A549 (cell line): ENCODE data around the gene SLC25A30. TPM values are rescaled to one million over a fixed set of nuclear protein-coding genes. Genes with fewer than 3 reads are reported as not detected.

ENCODE experiments used
- ATAC-seq, 2 experiments: fragments of 200-7000 bp in 1 of 2; fragments of >200 bp in 1 of 2; cut with Nextera tagmentation in 1 of 2; cut with Tn5 transposase in 1 of 2; 3 replicates each; pipeline versions ENCODE4 v1.8.0 to v1.9.1; 2018 to 2020; ENCODE audit warnings: mild to moderate bottlenecking in 1 of 2, moderate library complexity in 1 of 2
- CTCF ChIA-PET: fragments of 300-600 bp; sonication (Branson Sonifier 250); formaldehyde crosslinking; extraction: SDS; loops from one replicate; lab custom pipeline; 2021; ENCODE audit warnings: antibody characterized with exemption, inconsistent platforms; lab: Yijun Ruan, JAX
- POLR2A ChIA-PET: fragments of 350-600 bp; formaldehyde crosslinking; extraction: SDS; loops from one replicate; lab custom pipeline; 2021; ENCODE audit warnings: antibody characterized with exemption, inconsistent platforms; lab: Yijun Ruan, JAX
- DNase-seq, 2 experiments: peaks; one replicate each; pipeline versions ENCODE4 v3.0.0 to v3.0.0-alpha.2; 2011 to 2016; ENCODE audit warnings: low read depth in 1 of 2, low spot score in 1 of 2
- FAIRE-seq: peaks from 2 replicates; lab custom pipeline; 2011; peaks lifted over from hg19 to GRCh38; lab: Jason Lieb, UNC
- H3K27ac ChIP-seq, 2 experiments: fragments of >200 bp; sonication (Bioruptor Twin); formaldehyde crosslinking; 3 replicates each; pipeline ENCODE4 v1.5.1; 2016 to 2017
- H3K4me1 ChIP-seq: fragments of >200 bp; sonication (Bioruptor Twin); formaldehyde crosslinking; 3 replicates; pipeline ENCODE4 v1.6.1; 2016
- H3K4me2 ChIP-seq: fragments of >200 bp; sonication (Bioruptor Twin); formaldehyde crosslinking; 3 replicates; pipeline ENCODE4 v1.6.1; 2016
- H3K4me3 ChIP-seq: fragments of >200 bp; sonication (Bioruptor Twin); formaldehyde crosslinking; 3 replicates; pipeline ENCODE4 v1.5.1; 2016
- H3K9me3 ChIP-seq: fragments of >200 bp; sonication (Bioruptor Twin); formaldehyde crosslinking; 3 replicates; pipeline ENCODE4 v1.6.1; 2016
- BHLHE40 ChIP-seq: IDR thresholded peaks from 2 replicates; pipeline ENCODE4 v1.6.1; 2012; ENCODE audit warnings: low read depth, low read length, inconsistent platforms
- CBX2 ChIP-seq: fragments of 200-600 bp; sonication (generic); IDR thresholded peaks from 2 replicates; pipeline ENCODE4 v1.6.1; 2016; ENCODE audit warnings: low read depth, mild to moderate bottlenecking, borderline replicate concordance
- CBX8 ChIP-seq: fragments of 200-600 bp; sonication (generic); IDR thresholded peaks from 2 replicates; pipeline ENCODE4 v1.6.1; 2016
- CEBPB ChIP-seq, 2 experiments: fragments of >200 bp in 1 of 2; sonication (Bioruptor Twin) in 1 of 2; formaldehyde crosslinking in 1 of 2; IDR thresholded peaks; 2 replicates each; pipeline ENCODE4 v1.6.1; 2012 to 2016
- CTCF ChIP-seq: fragments of >200 bp; sonication (Bioruptor Twin); formaldehyde crosslinking; IDR thresholded peaks from 3 replicates; pipeline ENCODE4 v1.5.1; 2016
- EHMT2 ChIP-seq: fragments of 200-600 bp; sonication (generic); IDR thresholded peaks from 2 replicates; pipeline ENCODE4 v1.6.1; 2016; ENCODE audit warnings: antibody characterized with exemption, low read depth, mild to moderate bottlenecking, moderate library complexity
- ELK1 ChIP-seq: fragments of 150-350 bp; IDR thresholded peaks from 2 replicates; pipeline ENCODE4 v1.6.1; 2014; ENCODE audit warnings: low read depth, mild to moderate bottlenecking, low read length
- EP300 ChIP-seq, 2 experiments: fragments of >200 bp; sonication (Bioruptor Twin); formaldehyde crosslinking; IDR thresholded peaks; 2 replicates in 1 of 2; 3 replicates in 1 of 2; pipeline ENCODE4 v1.6.1; 2016 to 2017
- GATA3 ChIP-seq: IDR thresholded peaks from 2 replicates; pipeline ENCODE4 v1.6.1; 2012; ENCODE audit warnings: borderline replicate concordance
- HDAC2 ChIP-seq: fragments of 200-600 bp; sonication (generic); IDR thresholded peaks from 2 replicates; pipeline ENCODE4 v1.6.1; 2016
- HES2 ChIP-seq: fragments of >200 bp; sonication (Bioruptor Twin); formaldehyde crosslinking; IDR thresholded peaks from 2 replicates; pipeline ENCODE4 v1.6.1; 2016
- HMGXB4 ChIP-seq: fragments of 250-450 bp; sonication (Bioruptor Pico); IDR thresholded peaks from 2 replicates; pipeline ENCODE4 v1.5.0; 2021; ENCODE audit warnings: mild to moderate bottlenecking, moderate library complexity, borderline replicate concordance
- HOXB13 ChIP-seq: fragments of 250-450 bp; sonication (Bioruptor Pico); IDR thresholded peaks from 2 replicates; pipeline ENCODE4 v1.5.0; 2020; ENCODE audit warnings: low read depth, mild to moderate bottlenecking, moderate library complexity
- HOXB5 ChIP-seq: fragments of 250-450 bp; sonication (Bioruptor Pico); IDR thresholded peaks from 2 replicates; pipeline ENCODE4 v1.5.0; 2020; ENCODE audit warnings: mild to moderate bottlenecking, moderate library complexity
- KDM1A ChIP-seq: fragments of 200-600 bp; sonication (generic); IDR thresholded peaks from 2 replicates; pipeline ENCODE4 v1.6.1; 2016; ENCODE audit warnings: low read depth, mild to moderate bottlenecking
- KDM5A ChIP-seq: fragments of 200-600 bp; sonication (generic); IDR thresholded peaks from 2 replicates; pipeline ENCODE4 v1.6.1; 2016; ENCODE audit warnings: antibody characterized with exemption, mild to moderate bottlenecking
- MAFK ChIP-seq: fragments of 450-650 bp; IDR thresholded peaks from 2 replicates; pipeline ENCODE4 v1.6.1; 2014; ENCODE audit not compliant: partially characterized antibody
- MYC ChIP-seq: IDR thresholded peaks from 2 replicates; pipeline ENCODE4 v1.6.1; 2012; ENCODE audit warnings: mild to moderate bottlenecking, inconsistent platforms, low read length, improper control_type of control experiment, borderline replicate concordance
- NPAS2 ChIP-seq: fragments of 250-450 bp; sonication (Bioruptor Pico); IDR thresholded peaks from 2 replicates; pipeline ENCODE4 v1.8.0; 2022; ENCODE audit warnings: mild to moderate bottlenecking, moderate library complexity, borderline replicate concordance
- POLR2AphosphoS2 ChIP-seq: conservative IDR thresholded peaks from 2 replicates; pipeline ENCODE4 v1.6.1; 2012; ENCODE audit warnings: low read length, improper control_type of control experiment, inconsistent platforms
- RARB ChIP-seq: fragments of 250-450 bp; sonication (Bioruptor Pico); IDR thresholded peaks from 2 replicates; pipeline ENCODE4 v1.8.0; 2021; ENCODE audit warnings: mild to moderate bottlenecking, moderate library complexity
- RCOR1 ChIP-seq: fragments of 150-350 bp; IDR thresholded peaks from 2 replicates; pipeline ENCODE4 v1.6.1; 2014; ENCODE audit warnings: antibody characterized with exemption, low read length, low read depth
- REST ChIP-seq: fragments of 200-600 bp; sonication (generic); IDR thresholded peaks from 2 replicates; pipeline ENCODE4 v1.6.1; 2016; ENCODE audit warnings: antibody characterized with exemption, mild to moderate bottlenecking, moderate library complexity
- USF2 ChIP-seq: fragments of 450-650 bp; IDR thresholded peaks from 2 replicates; pipeline ENCODE4 v1.6.1; 2014; ENCODE audit warnings: antibody characterized with exemption
- ZNF302 ChIP-seq: fragments of 250-450 bp; sonication (Bioruptor Pico); IDR thresholded peaks from 2 replicates; pipeline ENCODE4 v1.9.0; 2021; ENCODE audit warnings: inconsistent platforms, mild to moderate bottlenecking, moderate library complexity
- WGBS: methylation state at CpG from one replicate; pipeline ENCODE4 v1.1.6; 2017; ENCODE audit errors: missing lambda C conversion rate; 5-methylcytosine and 5-hydroxymethylcytosine counted together
- polyA plus RNA-seq, 4 experiments: library from polyadenylated mRNA; depleted of rRNA in 3 of 4; stranded (reverse); fragments of >200 nt; fragmentation: RNase III in 1 of 4; extraction: RNeasy Plus Mini Kit Qiagen cat#74134 plus additional on column Dnase treatment in 1 of 4; gene quantifications; 2 replicates in 3 of 4; 3 replicates in 1 of 4; pipeline ENCODE4 v1.2.3, GENCODE V29; 2011 to 2017

The SLC25A30 gene
- polyA plus RNA-seq, 2 of the 4 experiments (the other 2 are of a cell fraction), result 10.1 to 12.7 TPM

- 100% methylated on average over 1 of the region's 1 CpG for WGBS
- ChIA-PET CTCF (interaction anchor here (0.6 to 1.5 kb wide), 4 partner anchors 12 to 22 kb away, joined by 3 to 4 read pairs (median 3); no protein-coding TSS in a partner anchor), POLR2A (no interaction called here)
- TF ChIP-seq HOXB5 (no peak), HOXB13 (CRISPR knock-in tag) (no peak), ZNF302 (CRISPR knock-in tag) (no peak), EHMT2 (no peak), RARB (CRISPR knock-in tag) (no peak)
- FAIRE-seq, result no peak
- Histone ChIP-seq H3K4me3 (no peak overlapping the region), H3K9me3 (no peaks in the 10 kb centered on the region), H3K4me1 (no peaks in the 10 kb centered on the region), H3K27ac (no peak overlapping the region), H3K4me2 (no peak overlapping the region)
- ATAC-seq, result no peak
- no peak for DNase-seq
Measured at GRCh38 chr13:45353895-45354294, 64.3 kb downstream of the SLC25A30 start.

GRCh38 chr13:45352031-45352430, 66.1 kb downstream of the SLC25A30 start:
- CTCF ChIA-PET, result interaction anchor here (1.3 to 1.4 kb wide), 2 partner anchors 19 to 21 kb away, joined by 3 to 8 read pairs; no protein-coding TSS in a partner anchor
- ATAC-seq, result no peak

GRCh38 chr13:45350152-45350551, 68.0 kb downstream of the SLC25A30 start:
- ChIA-PET POLR2A (no interaction called here), CTCF (interaction anchor here (1.1 kb wide), 1 partner anchor 21 kb away, joined by 5 read pairs; no protein-coding TSS in a partner anchor)
- FAIRE-seq (no peak), ATAC-seq (no peak), DNase-seq (no peak)
- Histone ChIP-seq H3K4me2 (no peak overlapping the region), H3K4me1 (no peaks in the 10 kb centered on the region), H3K9me3 (no peaks in the 10 kb centered on the region), H3K27ac (no peak overlapping the region), H3K4me3 (no peak overlapping the region)
- 93% methylated on average over 8 of the region's 8 CpGs for WGBS
- TF ChIP-seq CTCF (no peak), CBX8 (no peak), HMGXB4 (no peak), MYC (no peak), RCOR1 (no peak), MAFK (no peak), REST (no peak), HOXB13 (CRISPR knock-in tag) (no peak), HDAC2 (no peak), RARB (CRISPR knock-in tag) (no peak), POLR2AphosphoS2 (no peak), NPAS2 (CRISPR knock-in tag) (no peak), EP300 (IDR thresholded peaks at IDR 0.05) (no peak), KDM5A (no peak), USF2 (no peak)

More at GRCh38 chr13:45352031-45352430, 66.1 kb downstream of the SLC25A30 start:
- Histone ChIP-seq H3K4me1 (no peaks in the 10 kb centered on the region), H3K4me3 (no peak overlapping the region), H3K9me3 (no peaks in the 10 kb centered on the region), H3K4me2 (no peak overlapping the region), H3K27ac (no peak overlapping the region)
- DNase-seq (no peak), FAIRE-seq (no peak)
- POLR2A ChIA-PET, result no interaction called here
- TF ChIP-seq HES2 (no peak), MYC (no peak), KDM5A (no peak), BHLHE40 (no peak), KDM1A (no peak), ELK1 (no peak), CEBPB (IDR thresholded peaks at IDR 0.05) (no peak), CBX2 (no peak), GATA3 (no peak)
- TF ChIP-seq, all 56 proteins: peak for 0
- 75% methylated on average over 10 of the region's 10 CpGs for WGBS
